H1 (cell line): Measurements from ENCODE around the gene UVRAG. TPM values are rescaled to one million over a fixed set of nuclear protein-coding genes. Genes with fewer than 3 reads are reported as not detected.

Experiments
- CTCF ChIA-PET: fragments of 300-600 bp; sonication (Branson Sonifier 250); formaldehyde crosslinking; loops from one replicate; lab custom pipeline; 2021; ENCODE audit not compliant: partially characterized antibody; lab: Charles Lee
- POLR2A ChIA-PET: fragments of 300-600 bp; sonication (Branson Sonifier 250); formaldehyde crosslinking; loops from one replicate; lab custom pipeline; 2021; ENCODE audit warnings: inconsistent platforms; ENCODE audit not compliant: partially characterized antibody; lab: Charles Lee
- DNase-seq, 2 experiments: peaks; one replicate each; pipeline versions ENCODE4 v3.0.0 to v3.0.0-alpha.2; 2010 to 2022; ENCODE audit warnings: low spot score in 2 of 2, low read depth in 1 of 2, mixed read lengths in 1 of 2
- FAIRE-seq: peaks from 2 replicates; lab custom pipeline; 2011; peaks lifted over from hg19 to GRCh38; lab: Jason Lieb, UNC
- H2AFZ ChIP-seq: 2 replicates; pipeline ENCODE4 v1.8.1; 2012; ENCODE audit warnings: low read length, inconsistent platforms
- H2AK5ac ChIP-seq: 2 replicates; pipeline ENCODE4 v1.6.1; 2013; ENCODE audit warnings: low read depth, low read length
- H2BK120ac ChIP-seq: replicated peaks from 2 replicates; pipeline ENCODE3; 2013; ENCODE audit warnings: low read depth, low read length, inconsistent platforms
- H2BK12ac ChIP-seq: 2 replicates; pipeline ENCODE4 v1.6.1; 2013; ENCODE audit warnings: low read depth, low read length
- H2BK15ac ChIP-seq: 2 replicates; pipeline ENCODE4 v1.6.1; 2013; ENCODE audit warnings: low read length
- H2BK20ac ChIP-seq: 2 replicates; pipeline ENCODE4 v1.6.1; 2013; ENCODE audit warnings: low read length
- H2BK5ac ChIP-seq: 2 replicates; pipeline ENCODE4 v1.6.1; 2013; ENCODE audit warnings: low read depth, low read length
- H3K14ac ChIP-seq: 2 replicates; pipeline ENCODE4 v1.6.1; 2013; ENCODE audit warnings: inconsistent platforms; ENCODE audit not compliant: insufficient read length
- H3K18ac ChIP-seq: 2 replicates; pipeline ENCODE4 v1.6.1; 2013; ENCODE audit warnings: low read length; ENCODE audit errors: extremely low read depth
- H3K23ac ChIP-seq: 2 replicates; pipeline ENCODE4 v1.6.1; 2013; ENCODE audit warnings: inconsistent platforms; ENCODE audit not compliant: insufficient read length
- H3K23me2 ChIP-seq: 2 replicates; pipeline ENCODE4 v1.6.1; 2013; ENCODE audit warnings: low read depth, low read length
- H3K27ac ChIP-seq: 2 replicates; pipeline ENCODE4 v1.6.1; 2011; ENCODE audit warnings: low read depth, low read length, inconsistent platforms
- H3K27me3 ChIP-seq, 4 experiments: replicated peaks in 1 of 4; 1 replicate in 1 of 4; 2 replicates in 3 of 4; pipeline versions ENCODE4 v1.6.1 to v1.8.1; 2011 to 2013; ENCODE audit warnings: low read length in 3 of 4, mild to moderate bottlenecking in 3 of 4, inconsistent platforms in 2 of 4, mixed read lengths in 2 of 4, moderate library complexity in 1 of 4; ENCODE audit not compliant: control insufficient read depth in 3 of 4, insufficient read depth in 3 of 4; ENCODE audit errors: extremely low read depth in 1 of 4
- H3K36me3 ChIP-seq, 4 experiments: 2 replicates each; pipeline versions ENCODE4 v1.6.1 to v1.8.1; 2011 to 2013; ENCODE audit warnings: mild to moderate bottlenecking in 4 of 4, low read length in 3 of 4, moderate library complexity in 2 of 4, control low read depth in 1 of 4, inconsistent platforms in 1 of 4; ENCODE audit not compliant: insufficient read depth in 4 of 4, control insufficient read depth in 2 of 4
- H3K4ac ChIP-seq: replicated peaks from 2 replicates; pipeline ENCODE3; 2013; ENCODE audit warnings: low read length, low read depth, mixed read lengths, inconsistent platforms; ENCODE audit not compliant: insufficient read length
- H3K4me1 ChIP-seq, 4 experiments: replicated peaks in 1 of 4; 1 replicate in 1 of 4; 2 replicates in 3 of 4; pipeline versions ENCODE4 v1.6.1 to v1.8.1; 2011 to 2013; ENCODE audit warnings: low read length in 3 of 4, inconsistent platforms in 2 of 4, mixed read lengths in 1 of 4; ENCODE audit not compliant: insufficient read depth in 4 of 4, control insufficient read depth in 3 of 4
- H3K4me2 ChIP-seq, 2 experiments: 2 replicates each; pipeline versions ENCODE4 v1.6.1 to v1.8.1; 2011 to 2013; ENCODE audit warnings: low read depth in 2 of 2, low read length in 2 of 2, control low read depth in 1 of 2, inconsistent platforms in 1 of 2, mild to moderate bottlenecking in 1 of 2; ENCODE audit not compliant: insufficient read depth in 1 of 2
- H3K4me3 ChIP-seq, 4 experiments: fragments of 200-600, 300-600 bp in 1 of 4; sonication (generic), shearing (Covaris generic), sonication (Bioruptor Twin) in 1 of 4; 2 replicates each; pipeline versions ENCODE4 v1.5.1 to v1.8.1; 2011 to 2016; ENCODE audit warnings: low read length in 4 of 4, low read depth in 3 of 4, control low read depth in 2 of 4, inconsistent platforms in 2 of 4, mild to moderate bottlenecking in 2 of 4, mixed read lengths in 1 of 4, moderate library complexity in 1 of 4; ENCODE audit not compliant: insufficient read depth in 2 of 4; ENCODE audit errors: extremely low read depth in 1 of 4
- H3K56ac ChIP-seq: replicated peaks from 2 replicates; pipeline ENCODE3; 2013; ENCODE audit warnings: low read depth, mild to moderate bottlenecking, mixed read lengths, low read length, inconsistent platforms; ENCODE audit not compliant: insufficient read length
- H3K79me1 ChIP-seq: 2 replicates; pipeline ENCODE4 v1.6.1; 2013; ENCODE audit warnings: low read depth, low read length, control low read depth
- H3K79me2 ChIP-seq, 2 experiments: 2 replicates each; pipeline versions ENCODE4 v1.6.1 to v1.8.1; 2012 to 2013; ENCODE audit warnings: low read length in 2 of 2, mild to moderate bottlenecking in 2 of 2, inconsistent platforms in 1 of 2; ENCODE audit not compliant: insufficient read depth in 2 of 2, control insufficient read depth in 1 of 2
- H3K9ac ChIP-seq, 4 experiments: replicated peaks in 1 of 4; 1 replicate in 1 of 4; 2 replicates in 3 of 4; pipeline versions ENCODE4 v1.6.1 to v1.8.1; 2011 to 2013; ENCODE audit warnings: low read depth in 3 of 4, low read length in 3 of 4, control low read depth in 2 of 4, mild to moderate bottlenecking in 2 of 4, moderate library complexity in 2 of 4, inconsistent platforms in 1 of 4; ENCODE audit errors: extremely low read depth in 1 of 4
- H3K9me3 ChIP-seq, 2 experiments: 2 replicates each; pipeline versions ENCODE4 v1.6.1 to v1.8.1; 2012 to 2013; ENCODE audit warnings: mild to moderate bottlenecking in 2 of 2, moderate library complexity in 2 of 2, control low read depth in 1 of 2, inconsistent platforms in 1 of 2, low read depth in 1 of 2, low read length in 1 of 2, mixed read lengths in 1 of 2; ENCODE audit not compliant: insufficient read depth in 2 of 2
- H4K20me1 ChIP-seq, 2 experiments: replicated peaks in 1 of 2; 2 replicates each; pipeline versions ENCODE3 to v1.8.1; 2011 to 2013; ENCODE audit warnings: inconsistent platforms in 2 of 2, low read length in 2 of 2, mild to moderate bottlenecking in 1 of 2; ENCODE audit not compliant: insufficient read depth in 2 of 2, control insufficient read depth in 1 of 2
- H4K5ac ChIP-seq: 2 replicates; pipeline ENCODE4 v1.6.1; 2013; ENCODE audit warnings: low read length, low read depth, mixed read lengths, inconsistent platforms; ENCODE audit not compliant: insufficient read length
- H4K8ac ChIP-seq: 2 replicates; pipeline ENCODE4 v1.8.0; 2013; ENCODE audit warnings: mild to moderate bottlenecking, moderate library complexity, low read length, inconsistent platforms; ENCODE audit not compliant: insufficient read depth; ENCODE audit errors: extremely low read depth
- H4K91ac ChIP-seq: replicated peaks from 2 replicates; pipeline ENCODE3; 2013; ENCODE audit warnings: low read length, mixed read lengths, inconsistent platforms; ENCODE audit not compliant: insufficient read length
- ATF2 ChIP-seq: IDR thresholded peaks from 2 replicates; pipeline ENCODE4 v1.6.1; 2012; ENCODE audit warnings: low read length, inconsistent platforms
- BCL11A ChIP-seq, 2 experiments: IDR thresholded peaks; one replicate each; pipeline ENCODE4 v1.6.1; 2011; ENCODE audit warnings: low read depth in 2 of 2, low read length in 2 of 2, mild to moderate bottlenecking in 2 of 2
- E2F6 ChIP-seq: IDR thresholded peaks from 2 replicates; pipeline ENCODE4 v1.6.1; 2012; ENCODE audit warnings: inconsistent platforms
- HDAC6 ChIP-seq: IDR thresholded peaks from one replicate; pipeline ENCODE4 v1.7.1; 2012; ENCODE audit warnings: low read depth, mild to moderate bottlenecking, inconsistent platforms, low read length, moderate library complexity
- KDM1A ChIP-seq: fragments of 200-600, 300-600 bp; sonication (generic); IDR thresholded peaks from 2 replicates; pipeline ENCODE4 v1.7.1; 2016; ENCODE audit warnings: mild to moderate bottlenecking, low read length, borderline replicate concordance
- MAX ChIP-seq: IDR thresholded peaks from 2 replicates; pipeline ENCODE4 v1.6.1; 2012; ENCODE audit warnings: inconsistent platforms
- PHF8 ChIP-seq: fragments of 200-600 bp; sonication (generic); conservative IDR thresholded peaks from 2 replicates; pipeline ENCODE4 v1.7.1; 2012; ENCODE audit warnings: low read depth, mild to moderate bottlenecking, inconsistent platforms, low read length, moderate library complexity
- SIX5 ChIP-seq: IDR thresholded peaks from 2 replicates; pipeline ENCODE4 v1.6.1; 2011; ENCODE audit warnings: mild to moderate bottlenecking, low read depth, low read length
- SUZ12 ChIP-seq: fragments of 200-600 bp; sonication (generic); IDR thresholded peaks from 2 replicates; pipeline ENCODE4 v1.6.1; 2012; ENCODE audit warnings: mild to moderate bottlenecking, inconsistent platforms, low read length, moderate library complexity, mixed read lengths
- USF2 ChIP-seq: IDR thresholded peaks from 2 replicates; pipeline ENCODE4 v1.6.1; 2011; ENCODE audit warnings: low read length, improper control_type of control experiment
- WGBS, 2 experiments: shearing (Covaris generic) in 1 of 2; methylation state at CpG; one replicate each; pipeline versions ENCODE4 v1.1.6 to v1.1.7; 2013 to 2015; ENCODE audit warnings: low lambda C conversion rate in 2 of 2, mixed read lengths in 2 of 2, inconsistent platforms in 1 of 2, low coverage in 1 of 2, missing lambda C conversion rate in 1 of 2; ENCODE audit not compliant: insufficient replicate concordance in 2 of 2, insufficient coverage in 1 of 2, insufficient read length in 1 of 2; ENCODE audit errors: extremely low coverage in 1 of 2, missing lambda C conversion rate in 1 of 2; 5-methylcytosine and 5-hydroxymethylcytosine counted together
- polyA plus RNA-seq, 7 experiments: library from polyadenylated mRNA; depleted of rRNA in 3 of 7; stranded (reverse) in 5 of 7; unstranded in 2 of 7; fragments of >200 nt in 5 of 7; fragments of 200-250 nt in 2 of 7; gene quantifications; 1 replicate in 5 of 7; 2 replicates in 1 of 7; 4 replicates in 1 of 7; pipeline versions ENCODE4 v1.2.1 to v1.2.3, GENCODE V29; 2011 to 2013; ENCODE audit warnings: missing spikeins in 2 of 7, mixed read lengths in 2 of 7
- total RNA-seq: library from RNA; stranded (reverse); fragmentation: NEBNext Ultra II Directional; extraction: Animal tissue kit (Norgen Biotek cat#: 25700); gene quantifications from 2 replicates; pipeline ENCODE4 v1.2.1, GENCODE V29; 2021

Gene UVRAG
- total and polyA plus RNA-seq, 2 of the 8 experiments (the other 6 are each of a cell fraction or from before 2014, with no cell fraction given): 5.5 to 14.7 TPM

GRCh38 chr11:75784085-75784478 is 30.9 kb upstream of the UVRAG start:
- no peak overlapping the region for H3K23ac ChIP-seq
- no peak overlapping the region for H2AK5ac ChIP-seq
- no peaks in the 10 kb centered on the region for H3K9me3 ChIP-seq
- no peak overlapping the region for H4K91ac ChIP-seq
- H4K5ac ChIP-seq: no peak overlapping the region
- no peak overlapping the region for H2AFZ ChIP-seq
- no peaks in the 10 kb centered on the region for H3K4me1 ChIP-seq
- no peaks in the 10 kb centered on the region for H3K79me2 ChIP-seq
- H3K4me3 ChIP-seq: no peak overlapping the region
- no peak overlapping the region for H3K9ac ChIP-seq
- H4K8ac ChIP-seq: no peak overlapping the region
- H4K20me1 ChIP-seq: no peaks in the 10 kb centered on the region
- H3K27me3 ChIP-seq: no peaks in the 10 kb centered on the region
- FAIRE-seq: no peak
- no peak overlapping the region for H3K4me2 ChIP-seq
- no peak for DNase-seq
- H3K14ac ChIP-seq: no peak overlapping the region
- H3K18ac ChIP-seq: no peak overlapping the region
- POLR2A ChIA-PET: no interaction called here
- no peaks in the 10 kb centered on the region for H3K36me3 ChIP-seq
- no peak overlapping the region for H2BK12ac ChIP-seq
- no peak overlapping the region for H3K56ac ChIP-seq
- no peak overlapping the region for H2BK5ac ChIP-seq
- 100% methylated on average over 2 of the region's 2 CpGs; no CpG with 5 or more reads in 1 of the 2 experiments for WGBS, 2 experiments
- no peaks in the 10 kb centered on the region for H3K23me2 ChIP-seq
- H2BK15ac ChIP-seq: no peak overlapping the region
- H2BK20ac ChIP-seq: no peak overlapping the region
- H2BK120ac ChIP-seq: no peak overlapping the region
- no peaks in the 10 kb centered on the region for H3K79me1 ChIP-seq
- H3K4ac ChIP-seq: no peak overlapping the region
- CTCF ChIA-PET: interaction anchor here (1.4 kb wide), 1 partner anchor 83 kb away, joined by 3 read pairs; no protein-coding TSS in a partner anchor
- no peak overlapping the region for H3K27ac ChIP-seq
- TF ChIP-seq USF2 (no peak), SIX5 (no peak), SUZ12 (no peak), BCL11A (IDR thresholded peaks at IDR 0.05; ENCODE audit: low read depth in 2 of 2, low read length in 2 of 2) (no peak), KDM1A (no peak), HDAC6 (no peak), E2F6 (no peak), MAX (no peak), ATF2 (no peak), PHF8 (no peak)
